Fibroblast of peridontal ligament (primary cell): Measurements from ENCODE around the gene FAM20C.

Experiments used
- DNase-seq: peaks from one replicate; pipeline ENCODE4 v3.0.0-alpha.2; 2010; ENCODE audit errors: extremely low read depth

The FAM20C gene

DNA sequence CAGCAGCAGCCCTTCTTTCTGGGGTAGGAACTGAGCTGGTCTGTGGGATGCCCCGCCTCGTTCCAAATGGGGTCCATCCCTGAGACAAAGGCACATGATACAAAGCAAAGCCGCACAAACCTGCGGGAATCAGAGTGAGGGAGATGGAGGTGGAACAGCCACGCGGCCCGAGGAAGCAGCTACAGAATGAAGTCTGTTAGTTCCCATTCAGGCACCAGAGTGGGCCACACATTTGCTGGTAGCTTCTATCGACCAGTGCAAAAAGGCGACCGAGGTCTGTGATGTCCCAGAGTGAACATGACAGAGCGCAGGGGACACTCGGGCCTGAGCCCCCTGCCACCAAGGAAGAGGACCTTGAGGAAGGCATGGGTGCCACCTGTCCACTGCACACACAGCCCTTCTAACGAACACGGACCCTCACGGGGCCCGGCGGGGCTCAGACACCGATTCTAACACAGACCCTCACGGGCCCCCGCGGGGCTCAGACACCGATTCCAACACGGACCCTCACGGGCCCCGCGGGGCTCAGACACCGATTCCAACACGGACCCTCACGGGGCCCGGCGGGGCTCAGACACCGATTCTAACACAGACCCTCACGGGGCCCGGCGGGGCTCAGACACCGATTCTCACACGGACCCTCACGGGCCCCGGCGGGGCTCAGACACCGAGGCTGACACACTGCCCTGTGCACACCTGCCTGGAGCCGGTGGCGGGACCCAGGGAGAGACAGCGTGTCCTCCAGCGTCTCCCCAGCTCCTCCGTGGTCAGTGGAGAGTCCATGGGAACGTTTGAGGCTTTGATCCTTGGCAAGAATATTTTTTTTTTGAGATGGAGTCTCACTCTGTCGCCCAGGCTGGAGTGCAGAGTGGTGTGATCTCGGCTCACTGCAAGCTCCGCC is 32.8 kb upstream of the FAM20C start:
- no peak for DNase-seq

DNA sequence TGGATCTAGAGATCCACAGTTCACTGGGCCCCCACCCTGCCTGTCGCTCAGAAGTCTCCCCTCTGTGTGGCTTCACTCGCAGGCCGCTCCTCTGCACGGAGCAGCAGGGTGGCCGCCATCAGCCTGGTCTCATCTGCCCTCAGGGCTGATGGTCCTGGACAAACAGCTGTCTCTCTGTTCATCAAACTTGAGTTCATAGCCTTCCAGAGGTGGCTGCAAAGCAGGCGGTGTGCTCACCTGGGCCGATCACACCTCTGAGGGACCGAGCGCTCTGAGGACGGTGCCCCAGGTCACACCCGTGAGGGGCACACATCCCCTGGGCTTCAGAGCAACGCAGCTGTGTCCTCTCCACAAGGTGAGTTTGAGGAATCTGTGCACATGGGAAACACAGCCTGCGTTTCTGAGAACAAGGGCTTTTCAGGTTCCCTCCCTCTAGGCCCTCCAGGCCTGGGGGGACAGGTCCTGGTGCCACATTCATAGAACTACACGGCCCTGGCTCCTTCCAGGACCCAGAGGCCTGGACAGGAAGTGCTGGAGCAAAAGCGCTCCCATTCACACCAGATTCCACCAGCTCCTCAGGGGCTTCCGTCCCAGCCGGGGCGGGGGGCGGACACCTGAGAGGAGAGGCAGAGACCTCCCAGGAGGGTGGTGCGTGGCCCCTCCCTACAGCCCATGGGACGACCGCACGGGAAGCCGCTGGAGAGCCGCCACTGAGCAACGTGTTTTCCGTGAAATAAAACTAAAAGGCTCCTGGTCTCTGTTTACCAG is 31.2 kb upstream of the FAM20C start:
- no peak for DNase-seq

DNA sequence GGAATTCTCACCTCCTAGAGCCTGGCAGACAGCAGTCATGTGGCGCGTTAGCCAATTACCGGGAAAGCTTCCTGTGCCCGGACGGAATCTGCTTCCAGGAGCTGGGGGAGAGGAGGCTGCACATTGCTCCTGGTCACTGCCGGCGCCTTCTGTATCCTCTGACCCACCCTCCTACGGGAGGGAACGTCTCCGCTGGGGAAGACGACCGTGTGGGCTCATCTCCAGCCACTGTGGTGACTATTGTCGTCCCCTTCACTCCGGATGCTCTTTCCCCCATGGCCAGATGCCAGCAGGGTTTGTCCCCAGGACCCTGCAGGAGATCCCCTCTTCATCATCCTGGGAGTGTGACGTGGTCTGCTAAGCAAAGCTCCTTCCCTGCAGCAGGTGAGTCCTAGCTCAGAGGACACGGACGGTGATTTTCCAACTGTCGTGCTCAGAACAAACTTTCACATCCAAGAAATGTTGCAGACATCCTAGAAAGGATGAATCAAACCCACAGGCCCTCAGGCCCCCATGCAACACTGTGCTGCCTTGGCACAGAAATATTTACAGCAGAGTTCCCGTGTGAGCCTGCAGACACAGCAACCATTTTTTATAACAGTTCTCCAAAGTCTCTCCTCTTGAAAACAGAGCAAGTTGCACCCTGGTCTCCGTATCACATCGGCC is 29.6 kb upstream of the FAM20C start:
- peak; percentile 34 for DNase-seq

DNA sequence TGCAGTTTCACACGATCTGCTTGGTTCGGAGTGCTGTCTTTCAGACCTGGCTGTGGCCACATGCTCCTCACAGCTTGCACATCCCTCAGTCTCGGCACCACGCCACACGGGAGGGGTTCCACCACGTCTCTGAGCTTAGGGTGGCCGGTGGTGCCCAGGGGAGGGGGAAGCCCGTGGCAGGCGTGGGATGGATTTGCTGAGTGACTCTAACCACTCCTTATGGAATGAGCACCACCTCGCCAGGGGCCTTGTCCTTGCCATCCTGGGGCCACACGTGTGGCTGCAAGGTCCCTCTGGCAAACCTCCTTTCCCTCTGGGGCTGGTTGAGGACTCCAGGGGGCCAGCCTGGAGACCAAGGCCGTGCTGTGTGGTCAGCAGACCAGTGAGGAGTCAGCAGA is 29.1 kb upstream of the FAM20C start:
- no peak for DNase-seq

DNA sequence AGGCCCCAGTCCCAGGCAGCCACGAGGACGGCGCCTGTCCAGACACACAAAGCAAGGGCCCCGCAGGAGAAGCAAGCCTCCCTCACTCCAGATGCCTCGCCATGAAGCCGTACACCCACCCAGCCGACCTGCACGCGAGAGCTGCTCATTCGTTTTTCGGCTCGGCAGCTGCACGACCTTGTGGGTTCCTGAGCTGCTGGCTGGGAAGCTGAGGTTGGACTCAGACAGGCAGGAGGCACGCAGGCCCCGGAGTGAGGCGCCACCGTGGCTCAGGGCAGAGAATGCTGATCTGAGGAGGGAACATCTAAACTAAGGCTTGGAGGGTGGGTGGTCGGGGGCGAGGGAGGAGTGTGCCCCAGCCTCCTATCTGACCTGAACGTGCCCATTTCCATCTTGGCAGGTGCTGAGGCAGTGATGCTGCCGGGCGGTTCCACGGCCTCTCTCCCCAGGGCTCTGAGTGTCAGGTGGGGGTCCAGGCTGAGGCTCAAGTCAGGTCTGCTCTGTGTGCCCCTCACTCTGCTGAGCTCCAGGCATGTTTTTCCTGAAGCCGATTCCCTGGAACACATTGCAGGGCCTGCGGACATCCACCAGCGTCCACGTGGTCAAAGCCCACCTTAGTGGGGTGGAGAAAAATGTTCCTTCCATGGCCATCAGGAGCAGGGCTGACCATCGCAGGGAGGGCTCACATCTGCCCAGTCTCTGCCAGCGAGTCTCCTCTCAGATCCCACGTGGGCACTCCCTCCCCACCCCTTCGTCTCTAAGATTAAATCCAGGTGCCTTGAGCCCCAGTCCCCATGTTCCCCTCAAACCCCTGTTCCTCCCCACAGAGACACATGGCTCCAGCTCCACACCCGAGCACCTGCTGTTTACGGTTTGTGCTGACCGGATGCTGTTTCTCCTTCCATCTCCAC is 28.1 kb upstream of the FAM20C start:
- DNase-seq: no peak

DNA sequence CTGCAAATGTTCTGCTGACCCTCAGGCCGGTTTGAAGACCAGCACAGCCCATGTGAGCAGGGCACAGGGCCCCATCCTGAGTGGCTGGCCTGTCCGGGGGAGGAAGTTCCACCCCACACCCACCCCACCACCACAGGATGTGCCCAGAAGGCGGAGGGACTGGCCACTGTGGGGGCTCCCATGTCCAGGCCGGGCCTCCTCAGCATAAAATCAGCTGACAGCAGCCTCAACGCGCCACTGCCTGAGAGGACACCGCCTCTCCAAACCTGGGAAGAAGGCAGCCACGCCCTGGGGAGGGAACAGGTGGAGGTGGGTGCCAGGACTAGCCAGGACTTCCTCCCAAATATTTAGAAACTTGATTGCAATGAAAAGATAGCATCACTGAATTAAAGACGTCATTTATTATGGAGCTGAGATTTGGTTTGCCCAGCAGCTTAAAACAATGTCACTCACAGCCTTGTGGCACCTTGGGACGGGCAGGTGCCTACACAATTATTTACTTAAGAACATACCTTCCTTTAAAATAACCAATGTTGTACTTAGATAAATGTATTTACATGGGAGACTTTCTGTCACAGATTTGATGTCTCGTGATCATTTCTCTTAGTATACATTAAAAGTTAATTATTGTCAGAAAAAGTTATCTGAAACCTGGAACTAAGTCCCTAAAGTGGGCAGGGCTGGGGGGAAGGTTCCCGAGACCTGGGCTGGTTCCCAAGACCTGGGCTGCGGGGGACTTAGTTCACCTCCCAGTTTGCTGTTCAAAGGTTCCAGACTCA is 27.3 kb upstream of the FAM20C start:
- DNase-seq: no peak

DNA sequence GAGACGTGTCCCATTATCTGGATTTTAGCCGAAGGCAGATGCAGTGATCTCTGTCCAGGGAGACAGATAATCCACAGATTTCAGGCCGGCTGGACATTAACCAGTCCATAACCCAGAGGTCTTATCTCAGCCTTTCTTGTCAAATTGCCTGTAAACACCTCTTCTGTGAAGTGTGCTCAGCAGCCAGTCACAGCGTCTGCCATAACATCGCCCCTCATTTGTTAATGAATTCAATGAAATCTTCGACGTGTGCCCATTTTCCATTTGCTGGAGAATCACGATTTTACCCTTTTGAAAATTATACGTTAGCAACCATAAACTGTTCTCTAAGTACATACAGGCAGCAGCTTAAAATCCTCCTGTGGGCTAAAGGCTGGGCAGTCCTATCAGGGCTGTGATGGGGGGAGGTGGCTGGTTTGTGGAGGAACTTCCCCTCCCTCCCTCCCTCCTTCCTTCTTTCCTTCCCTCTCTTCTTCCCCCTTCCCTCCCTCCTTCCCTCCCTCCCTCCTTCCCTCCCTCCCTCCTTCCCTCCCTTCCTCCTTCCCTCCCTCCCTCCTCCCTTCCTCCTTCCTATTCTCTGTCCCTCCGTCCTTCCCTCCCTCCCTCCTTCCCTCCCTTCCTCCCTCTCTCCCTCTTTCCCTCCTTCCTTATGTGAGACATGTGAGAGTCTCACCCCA is 26.6 kb upstream of the FAM20C start:
- DNase-seq: no peak

DNA sequence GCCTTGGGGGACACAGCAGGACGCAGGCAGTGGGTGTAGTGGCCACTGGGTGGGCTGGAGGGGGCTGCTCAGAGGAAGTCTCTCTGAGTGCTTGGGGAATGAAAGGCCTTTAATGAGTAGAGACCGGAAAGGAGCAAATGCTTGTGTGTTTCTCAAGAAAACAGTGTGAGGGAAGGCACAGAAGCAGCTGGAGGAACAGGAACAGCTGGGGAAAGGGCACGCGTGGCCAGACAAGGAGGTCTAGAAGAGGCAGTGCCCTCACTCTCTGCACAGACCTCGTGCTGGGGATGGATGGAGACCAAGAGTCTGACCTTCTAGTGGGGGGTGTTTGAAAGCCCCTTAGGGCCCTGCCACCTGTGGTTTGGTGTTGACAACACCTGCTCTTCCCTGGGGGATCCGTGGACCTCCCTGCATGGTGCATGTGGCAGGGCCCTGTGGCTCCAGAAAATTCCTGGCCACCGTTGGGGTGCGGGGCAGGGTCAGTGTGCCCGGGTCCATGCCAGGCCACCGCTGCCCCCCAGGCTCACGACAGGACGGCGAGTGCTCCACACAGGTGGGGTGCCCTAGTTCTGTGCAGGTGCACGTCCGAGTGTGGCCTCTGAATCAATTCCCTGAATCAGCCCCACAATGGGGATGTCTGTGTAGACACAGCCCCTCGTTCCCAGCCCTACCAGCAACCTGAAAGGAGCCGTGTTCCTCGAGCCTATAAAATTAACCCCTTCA is 25.9 kb upstream of the FAM20C start:
- DNase-seq: peak; percentile 11

DNA sequence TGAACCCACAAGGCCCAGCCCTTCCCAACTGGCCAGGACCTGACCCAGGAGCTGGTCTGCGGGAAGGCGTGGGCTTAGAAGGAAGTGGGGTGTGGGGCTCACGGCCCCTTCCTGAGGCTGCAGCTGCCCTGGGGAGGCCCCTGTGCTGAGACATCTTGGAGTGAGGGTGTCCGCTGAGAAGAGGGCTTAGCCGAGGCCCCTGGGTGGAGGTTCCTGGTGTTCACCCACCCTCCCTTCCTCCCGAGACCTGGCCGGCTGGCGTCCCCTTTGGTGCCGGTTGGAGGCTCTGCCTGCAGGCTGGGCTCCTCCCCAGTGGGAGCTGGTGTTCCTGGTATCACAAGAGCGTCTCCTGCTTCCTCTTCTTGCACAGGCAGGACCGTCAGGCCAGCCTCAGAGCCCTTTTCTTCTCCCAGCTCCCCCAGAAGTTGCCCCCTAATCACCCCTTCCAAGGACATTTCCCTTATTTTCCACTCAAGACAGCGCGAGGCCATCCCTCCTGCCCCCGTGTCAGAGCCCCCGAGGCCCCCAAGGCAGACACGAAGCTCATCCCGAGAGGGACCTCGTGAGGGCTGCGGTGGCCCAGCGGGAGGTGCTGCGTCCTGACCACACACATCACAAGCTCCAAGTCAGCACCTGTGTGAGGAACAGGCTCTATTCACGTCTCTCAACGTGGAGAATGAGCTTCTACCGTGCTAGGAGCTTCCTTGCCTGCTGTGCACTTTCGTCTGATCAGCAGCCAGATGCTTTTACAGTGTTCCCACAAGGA is 25.1 kb upstream of the FAM20C start:
- DNase-seq: no peak

DNA sequence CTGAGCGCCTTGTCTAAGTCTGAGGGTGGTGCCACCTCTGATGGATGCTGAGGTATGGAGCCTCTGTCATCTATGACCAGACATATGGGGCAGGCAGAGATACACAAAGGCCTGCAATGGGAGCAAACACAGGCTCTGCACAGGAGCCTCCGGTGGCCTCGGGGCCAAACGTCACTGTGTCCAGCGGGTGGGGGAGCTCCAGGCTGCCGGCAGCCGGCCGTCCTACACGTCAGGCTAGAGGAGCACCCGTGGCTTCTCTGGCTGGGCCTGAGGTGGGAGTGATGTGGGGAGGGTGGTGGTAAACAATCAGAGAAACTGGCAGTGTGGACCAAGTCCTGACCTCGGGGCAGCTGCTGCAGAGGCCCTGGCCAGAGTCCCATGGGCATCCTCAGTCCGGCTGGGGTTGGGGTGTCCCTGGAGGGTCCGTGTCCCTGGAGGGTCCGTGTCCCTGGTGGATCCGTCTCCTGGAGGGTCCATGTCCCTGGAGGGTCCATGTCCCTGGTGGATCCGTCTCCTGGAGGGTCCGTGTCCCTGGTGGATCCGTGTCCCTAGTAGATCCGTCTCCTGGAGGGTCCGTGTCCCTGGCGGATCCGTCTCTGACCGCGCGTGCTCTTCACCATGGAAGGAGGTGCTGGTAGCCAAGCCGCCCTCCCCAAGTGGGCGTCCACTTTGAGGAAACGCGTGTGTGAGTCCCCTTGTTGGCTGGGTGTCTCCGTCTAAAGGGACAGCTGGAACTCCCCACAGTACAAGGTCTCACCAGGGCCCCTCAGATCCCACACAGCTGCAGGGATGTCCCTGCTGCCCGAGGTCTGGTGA is 24.2 kb upstream of the FAM20C start:
- no peak for DNase-seq

DNA sequence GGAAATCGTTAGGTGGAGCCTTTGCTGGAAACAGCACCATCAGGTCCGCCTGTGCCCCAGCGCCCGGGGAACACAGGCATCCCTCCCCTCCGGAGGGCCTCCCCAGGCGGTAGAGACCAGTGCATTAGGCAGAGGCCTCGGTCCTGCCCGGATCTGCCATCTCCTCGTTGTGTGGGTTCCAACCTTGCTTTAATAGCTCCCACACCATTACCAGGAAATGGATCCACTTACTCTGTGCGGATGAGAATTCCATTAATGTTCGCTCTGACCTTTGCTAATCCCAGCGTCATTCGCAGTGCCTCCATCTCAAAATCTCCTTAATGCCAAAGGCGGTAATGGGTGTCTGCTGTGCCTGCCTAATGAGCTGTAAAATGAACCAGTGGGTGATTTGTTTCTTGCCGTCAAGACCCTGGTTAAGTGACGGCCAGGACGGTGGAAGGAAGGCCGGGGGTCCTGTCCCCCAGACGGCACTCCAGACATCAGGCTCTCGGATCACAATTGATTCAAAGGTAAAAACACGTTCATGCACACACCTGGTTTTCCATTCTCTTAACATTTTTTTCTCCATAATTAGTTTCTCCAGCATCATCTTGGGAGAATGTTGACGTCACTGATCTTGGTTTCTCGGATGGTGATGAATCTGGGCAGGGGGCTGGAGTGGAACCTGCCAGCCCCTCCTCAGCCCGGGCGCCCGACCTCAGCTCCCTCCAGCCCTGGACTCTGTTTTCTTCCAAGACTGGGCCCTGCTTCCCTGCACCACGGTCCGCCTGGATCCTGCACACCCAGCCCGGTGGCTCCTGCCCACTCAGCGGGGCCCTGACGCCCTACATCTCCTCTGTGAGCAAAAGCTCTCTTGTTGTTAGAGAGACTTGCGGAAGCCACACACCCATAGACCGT is 22.8 kb upstream of the FAM20C start:
- no peak for DNase-seq

DNA sequence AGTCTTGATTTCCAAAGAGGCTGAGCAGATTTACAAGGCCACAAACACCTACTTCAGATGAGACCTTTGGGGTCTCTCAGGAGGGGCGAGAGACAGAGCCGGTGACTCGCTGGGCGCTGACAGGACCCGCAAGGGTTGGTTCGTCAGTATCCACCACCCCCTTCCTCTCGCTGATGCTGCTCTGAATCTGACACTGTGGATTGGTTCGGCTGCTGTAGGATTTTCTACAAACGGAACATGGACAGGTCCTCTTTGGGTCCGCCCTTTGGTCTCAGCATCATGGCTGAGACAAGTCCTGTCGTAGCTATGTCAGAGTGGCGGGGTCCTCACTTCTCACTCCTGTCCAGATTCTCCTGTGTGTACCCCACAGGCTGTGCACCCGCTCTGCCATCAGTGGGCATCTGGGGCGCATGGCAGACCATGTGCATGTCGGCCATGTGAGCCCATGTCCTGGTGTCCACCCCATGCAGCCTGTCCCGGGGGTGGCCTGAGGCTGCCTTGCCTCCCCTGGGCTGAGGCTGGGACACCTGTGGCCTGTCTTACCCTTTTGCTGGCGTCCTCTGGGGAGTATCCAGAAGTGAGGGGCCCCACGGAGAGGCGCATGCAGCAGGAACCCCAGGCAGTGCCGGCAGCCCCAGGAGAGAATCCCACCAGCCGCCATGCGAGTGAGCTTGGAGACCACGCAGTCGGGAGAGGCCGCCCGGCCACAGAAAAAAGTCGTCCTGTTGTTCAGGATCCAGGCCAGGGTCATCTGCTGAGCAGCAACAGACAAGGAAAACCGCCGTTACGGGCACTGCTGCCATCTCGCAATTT is 21.6 kb upstream of the FAM20C start:
- no peak for DNase-seq

DNA sequence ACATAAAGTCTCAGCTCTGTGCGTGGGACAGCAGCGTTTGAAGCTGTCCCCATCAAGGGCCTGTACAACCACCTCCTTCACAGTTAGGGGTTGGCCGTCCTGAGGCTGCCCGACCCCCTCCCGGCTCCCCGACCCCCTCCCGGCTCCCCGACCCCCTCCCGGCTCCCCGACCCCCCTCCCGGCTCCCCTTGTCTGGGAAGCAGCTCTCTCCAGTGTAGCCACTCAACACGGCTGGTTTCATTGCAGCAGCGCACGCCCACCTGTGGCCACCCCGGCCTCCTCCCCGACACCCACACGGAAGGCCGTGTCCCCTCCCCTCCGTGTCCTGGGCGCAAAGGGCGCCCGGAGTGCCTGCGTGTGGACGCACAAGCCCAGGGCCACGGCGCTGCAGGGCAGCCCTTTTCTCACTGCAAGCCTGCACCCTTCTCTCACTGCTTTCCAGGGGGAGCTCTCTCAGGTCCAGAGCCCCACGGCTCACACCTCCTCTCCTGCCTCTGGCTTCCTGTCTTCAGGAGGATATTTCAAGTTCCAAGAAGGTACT is 20.9 kb upstream of the FAM20C start:
- no peak for DNase-seq

DNA sequence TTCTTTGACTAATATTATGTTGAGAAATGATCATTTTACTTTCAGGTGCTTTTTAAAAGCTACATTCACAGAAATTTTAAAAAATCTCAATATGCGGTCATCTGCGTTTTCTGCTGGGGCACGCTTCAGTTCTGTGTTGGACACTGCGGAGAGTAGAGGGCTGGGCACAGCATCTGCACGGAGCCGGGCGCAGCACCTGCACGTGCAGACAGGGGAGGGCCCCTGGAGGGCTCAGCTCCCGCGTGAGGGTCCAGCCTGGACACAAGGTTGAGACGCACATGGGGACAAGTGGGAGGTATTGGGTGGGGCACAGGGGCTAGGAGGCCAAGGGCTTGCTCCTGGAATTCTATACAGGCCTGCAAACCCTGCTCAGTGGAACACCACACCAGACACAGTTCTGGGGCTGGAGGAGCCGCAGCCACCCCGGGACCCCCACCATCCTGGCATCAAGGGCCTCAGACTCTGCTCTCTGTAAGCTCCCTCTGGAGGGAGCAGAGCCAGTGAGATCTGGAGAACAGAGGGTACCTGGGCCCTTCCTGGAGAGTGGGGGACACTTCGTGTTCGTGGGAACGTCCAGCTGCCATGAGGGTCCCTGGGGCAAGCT is 20.4 kb upstream of the FAM20C start:
- no peak for DNase-seq
